Activated CD4-positive, alpha-beta T cell treated with anti-CD3 and anti-CD28 coated beads, Interleukin-2, amount 50 U/mL, for 16 hours (primary cell): ENCODE data around the gene IFI27L2.

Experiments used
- DNase-seq: peaks from one replicate; pipeline ENCODE4 v3.0.0-alpha.2; 2020

IFI27L2 gene

DNA sequence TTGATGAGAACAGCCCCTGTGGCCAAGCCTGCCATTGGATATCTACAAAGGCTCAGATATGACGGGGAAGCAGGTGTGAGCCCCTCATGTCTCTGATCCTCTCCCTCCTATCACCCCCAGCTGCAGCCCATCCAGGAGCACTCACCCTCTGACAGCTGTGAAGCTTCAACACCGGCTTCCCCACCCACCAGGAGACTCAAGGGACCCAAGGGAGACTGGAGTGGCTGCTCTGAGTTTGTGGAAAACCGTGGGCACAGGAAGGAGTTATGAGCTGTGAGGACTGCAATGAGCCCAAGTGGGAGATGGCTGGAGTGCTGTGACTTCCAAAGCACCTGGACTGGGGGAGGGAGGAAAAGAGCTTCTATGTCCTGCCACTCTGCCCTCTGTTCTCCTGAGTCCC, 7.9 kb downstream of the IFI27L2 start:
- no peak for DNase-seq

DNA sequence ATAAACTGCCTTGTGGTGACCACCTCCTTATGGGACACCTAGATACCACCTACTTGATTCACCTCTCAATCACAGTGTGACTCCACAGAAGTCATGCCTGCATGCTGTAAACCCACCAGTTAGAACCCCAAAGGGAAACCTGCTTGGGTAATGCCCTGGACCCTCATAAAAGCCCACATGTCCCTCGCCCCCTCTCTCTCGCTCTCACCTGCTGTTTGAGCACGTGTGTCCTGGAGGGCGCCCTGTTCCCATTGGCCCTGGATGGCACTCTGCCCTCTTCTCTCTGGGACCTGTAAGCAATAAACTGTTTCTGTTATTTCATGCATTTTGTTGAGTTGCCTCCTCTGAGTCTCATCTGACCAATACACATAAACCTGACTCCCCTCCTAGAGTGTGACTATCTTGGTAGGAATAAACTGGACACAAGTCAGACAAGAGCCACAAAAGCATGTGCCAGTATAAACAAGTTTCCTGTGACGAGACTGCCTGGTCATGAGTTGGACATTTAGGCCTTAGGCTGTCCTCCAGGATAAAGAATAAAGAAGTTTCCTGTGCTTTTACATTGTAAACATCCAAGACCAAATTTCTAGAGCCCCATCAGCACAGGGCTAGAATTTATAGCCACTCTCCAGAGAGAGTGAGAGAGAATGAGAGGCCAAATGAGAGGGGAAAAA, 8.6 kb downstream of the IFI27L2 start:
- no peak for DNase-seq

DNA sequence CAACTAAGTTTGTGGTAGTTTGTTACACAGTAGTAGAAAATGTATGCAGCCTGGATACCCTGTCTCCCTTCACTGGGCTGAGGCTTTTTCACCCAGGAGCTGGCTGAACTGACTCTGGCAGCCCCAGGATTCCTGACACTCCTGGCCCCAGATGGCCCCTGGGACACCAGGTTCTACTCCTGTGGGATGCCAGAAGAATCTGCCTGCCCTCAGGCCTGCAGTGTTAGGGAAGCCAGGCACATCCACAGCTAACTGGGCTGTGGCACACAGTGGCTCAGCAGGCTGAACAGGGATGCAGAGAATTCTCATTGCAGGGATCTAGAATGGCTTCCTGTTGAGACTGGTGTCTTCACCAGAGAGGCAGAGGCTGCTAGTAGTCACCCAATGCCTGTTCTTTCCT, 10.3 kb downstream of the IFI27L2 start:
- DNase-seq = no peak

DNA sequence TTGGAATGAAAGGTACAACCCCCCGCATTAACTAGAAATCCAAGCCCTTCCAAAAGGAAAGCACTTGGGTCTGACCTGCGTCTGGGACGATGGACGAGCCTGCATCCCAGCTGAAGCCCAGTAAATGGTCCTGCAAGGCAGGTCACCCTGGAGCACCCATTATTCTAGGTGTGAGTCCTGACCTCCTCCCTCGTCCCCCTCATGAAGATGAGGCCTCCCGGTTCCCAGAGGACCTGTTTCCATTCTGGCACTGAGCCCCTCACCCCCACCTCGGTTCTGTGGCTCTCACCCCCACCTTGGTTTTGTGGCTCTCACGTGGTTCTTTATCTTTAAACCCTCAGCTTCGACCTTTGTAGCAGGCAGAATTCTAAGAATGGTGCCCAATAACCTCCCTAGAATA, 11.5 kb downstream of the IFI27L2 start:
- no peak for DNase-seq

DNA sequence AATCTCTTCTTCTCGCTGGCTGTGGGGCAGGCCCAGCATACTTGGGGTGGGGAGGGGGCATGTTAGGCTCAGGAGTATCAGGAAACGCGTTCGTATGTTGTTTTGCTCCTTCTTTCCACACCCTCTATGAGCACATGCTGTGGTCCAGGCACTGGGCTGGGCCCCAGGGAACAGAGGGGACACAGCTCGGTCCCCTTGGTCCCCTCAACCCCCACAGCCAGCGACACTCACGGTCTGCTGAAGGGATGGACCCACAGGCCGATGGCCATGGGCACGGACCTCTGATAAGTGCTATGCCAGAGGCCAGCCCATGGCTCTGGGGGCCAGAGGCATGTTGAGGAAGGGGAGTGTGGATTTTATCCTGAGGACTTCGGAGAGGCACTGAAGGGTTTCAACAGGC, 12.7 kb downstream of the IFI27L2 start:
- DNase-seq = no peak

DNA sequence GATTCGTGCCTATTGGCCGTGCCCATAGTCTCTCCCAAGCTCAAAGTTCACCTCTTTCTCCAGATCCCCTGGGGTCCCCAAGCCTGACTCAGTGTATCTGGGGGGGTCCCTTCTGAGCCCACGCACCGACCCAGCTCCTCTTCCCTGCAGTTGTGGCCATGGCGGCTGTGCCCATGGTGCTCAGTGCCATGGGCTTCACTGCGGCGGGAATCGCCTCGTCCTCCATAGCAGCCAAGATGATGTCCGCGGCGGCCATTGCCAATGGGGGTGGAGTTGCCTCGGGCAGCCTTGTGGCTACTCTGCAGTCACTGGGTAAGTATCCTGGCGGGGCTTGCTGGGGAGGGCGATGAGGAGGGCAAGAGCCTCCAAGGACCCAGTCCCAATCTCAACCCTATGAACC, 13.8 kb downstream of the IFI27L2 start:
- DNase-seq = no peak

DNA sequence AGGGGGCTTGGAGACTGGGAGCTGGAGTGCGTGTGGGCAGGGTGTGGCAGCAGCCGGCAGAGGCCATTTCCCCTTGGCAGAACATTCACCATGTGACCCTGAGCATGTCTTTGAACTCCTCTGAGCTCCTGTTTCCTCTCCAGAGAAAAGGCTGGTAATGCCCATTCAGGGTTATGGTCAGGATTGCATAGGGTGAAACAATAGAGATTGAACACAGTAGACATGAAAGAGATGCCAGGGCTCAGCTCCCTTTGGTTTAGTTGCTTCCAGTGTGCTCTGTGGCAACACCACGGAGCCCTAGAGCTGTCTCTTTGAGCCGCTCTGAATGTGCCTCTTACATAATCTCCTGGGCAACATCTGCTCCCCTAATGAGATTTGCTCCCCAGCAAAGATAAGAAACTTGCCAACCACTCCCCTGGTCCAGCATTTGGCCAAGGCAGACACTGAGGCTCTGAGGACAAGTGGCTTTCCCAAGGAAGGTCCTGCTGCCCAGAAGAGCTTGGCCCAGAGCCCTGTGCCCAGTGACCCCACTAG, 14.3 kb downstream of the IFI27L2 start:
- no peak for DNase-seq

DNA sequence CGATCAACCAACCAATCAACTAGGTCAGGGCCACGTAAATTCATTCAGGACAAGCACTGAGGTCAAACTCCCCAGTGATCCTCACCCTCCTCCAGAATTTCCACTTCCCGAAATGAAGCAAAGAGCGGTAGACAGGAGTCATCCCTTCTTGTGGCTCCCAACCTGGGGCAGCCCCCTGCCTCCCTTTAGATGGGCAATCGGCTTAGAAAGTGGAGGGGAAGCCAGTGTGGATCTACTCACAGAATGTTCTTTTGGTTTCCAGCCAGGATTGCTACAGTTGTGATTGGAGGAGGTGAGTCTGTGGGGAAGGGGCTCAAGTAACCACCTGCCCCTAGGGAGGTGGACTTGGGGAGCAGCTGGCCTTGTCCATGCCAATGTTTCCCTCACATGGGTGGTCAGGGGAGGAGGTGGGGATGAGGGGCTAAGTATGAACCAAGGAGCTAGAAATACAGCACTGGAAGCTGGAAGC, 14.8 kb downstream of the IFI27L2 start:
- no peak for DNase-seq

DNA sequence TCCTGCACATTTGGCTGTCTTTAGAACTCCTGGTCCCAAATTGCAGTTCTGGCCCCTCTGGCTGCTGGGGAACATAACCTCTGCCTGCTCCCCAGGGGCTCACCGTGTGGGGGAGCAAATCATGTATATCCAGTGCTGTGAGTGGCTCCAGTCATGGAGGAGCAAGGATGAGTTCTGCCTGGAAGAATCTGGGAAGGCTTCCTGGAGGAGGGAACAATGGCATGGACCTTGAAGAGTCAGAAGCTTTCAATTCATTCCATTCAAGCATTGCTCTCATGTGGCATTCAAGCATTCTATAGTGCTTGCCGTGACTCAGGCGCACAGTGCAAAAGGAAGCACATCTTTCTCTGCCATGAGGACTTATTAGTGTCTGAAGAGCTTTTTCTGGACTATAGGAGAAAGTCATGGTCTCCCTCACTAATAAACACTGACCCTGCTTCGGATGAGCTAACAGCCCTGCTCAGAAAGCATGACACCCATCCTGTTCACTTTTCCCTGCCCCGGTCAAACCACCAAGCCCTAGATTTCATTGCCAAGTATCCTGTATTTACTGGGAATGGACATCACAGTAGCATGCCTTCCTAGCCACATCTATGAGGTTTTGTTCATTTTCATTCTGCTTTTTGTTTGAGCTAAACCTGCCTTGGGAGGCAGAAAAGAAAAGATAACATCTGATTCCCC, 15.4 kb downstream of the IFI27L2 start:
- no peak for DNase-seq

DNA sequence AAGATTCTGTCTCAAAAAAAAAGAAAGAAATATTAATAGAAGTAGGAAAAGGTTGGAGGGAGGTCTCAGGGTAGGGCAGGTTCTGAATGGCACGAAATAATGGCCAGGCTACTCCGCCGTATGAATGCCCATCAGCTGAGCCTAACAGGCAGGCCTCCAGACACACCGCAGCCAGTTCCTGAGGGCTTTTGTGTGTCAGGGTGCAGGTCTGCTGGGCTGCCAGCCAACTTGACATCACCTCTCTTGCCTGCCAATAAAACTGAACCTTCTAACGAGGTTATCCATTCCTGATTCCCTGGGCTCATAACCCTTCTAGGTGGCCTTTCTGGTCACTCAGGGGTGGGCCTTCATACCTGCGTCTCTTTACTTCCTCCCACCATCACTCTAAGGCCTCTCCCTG, 15.9 kb downstream of the IFI27L2 start:
- no peak for DNase-seq

DNA sequence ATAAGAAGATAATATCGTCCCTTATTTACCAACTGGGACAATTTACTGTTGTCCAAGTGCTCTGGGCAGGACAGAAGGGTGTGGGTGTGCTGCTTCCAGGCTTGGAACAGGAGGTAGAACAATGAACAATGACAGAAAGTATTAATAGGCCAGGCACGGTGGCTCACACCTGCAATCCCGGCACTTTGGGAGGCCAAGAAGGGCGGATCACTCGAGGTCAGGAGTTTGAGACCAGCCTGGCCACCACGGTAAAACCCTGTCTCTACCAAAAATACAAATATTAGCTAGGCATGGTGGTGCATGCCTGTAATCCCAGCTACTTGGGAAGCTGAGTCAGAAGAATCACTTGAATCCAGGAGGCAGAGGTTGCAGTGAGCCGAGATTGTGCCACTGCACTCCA, 16.3 kb downstream of the IFI27L2 start:
- DNase-seq = no peak

DNA sequence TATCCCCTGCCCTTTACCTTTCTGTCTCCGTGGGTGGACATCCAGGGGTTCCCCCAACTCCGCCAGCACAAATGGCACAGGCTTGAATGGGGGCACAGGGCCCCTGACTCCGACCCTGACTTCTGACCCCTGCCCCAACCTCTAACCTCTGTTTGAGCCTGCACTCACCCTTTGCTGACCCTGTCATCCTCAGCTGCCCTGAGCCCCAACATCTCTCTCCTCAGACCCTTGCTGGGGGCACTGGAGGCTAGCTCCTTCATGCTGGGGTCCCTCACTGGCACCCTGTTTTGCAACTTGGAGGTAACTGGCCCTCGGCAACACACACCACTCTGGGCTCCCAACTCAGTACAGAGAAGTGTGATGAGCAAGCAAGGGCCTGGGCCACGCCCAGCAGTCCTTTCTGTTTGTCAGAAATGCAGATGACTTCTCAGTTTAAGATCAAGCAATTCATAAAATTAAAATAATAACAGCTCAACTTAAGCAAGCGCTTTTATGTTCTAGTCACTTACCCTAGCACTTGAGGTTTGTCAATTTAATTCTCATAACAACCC, 16.8 kb downstream of the IFI27L2 start:
- DNase-seq = no peak

DNA sequence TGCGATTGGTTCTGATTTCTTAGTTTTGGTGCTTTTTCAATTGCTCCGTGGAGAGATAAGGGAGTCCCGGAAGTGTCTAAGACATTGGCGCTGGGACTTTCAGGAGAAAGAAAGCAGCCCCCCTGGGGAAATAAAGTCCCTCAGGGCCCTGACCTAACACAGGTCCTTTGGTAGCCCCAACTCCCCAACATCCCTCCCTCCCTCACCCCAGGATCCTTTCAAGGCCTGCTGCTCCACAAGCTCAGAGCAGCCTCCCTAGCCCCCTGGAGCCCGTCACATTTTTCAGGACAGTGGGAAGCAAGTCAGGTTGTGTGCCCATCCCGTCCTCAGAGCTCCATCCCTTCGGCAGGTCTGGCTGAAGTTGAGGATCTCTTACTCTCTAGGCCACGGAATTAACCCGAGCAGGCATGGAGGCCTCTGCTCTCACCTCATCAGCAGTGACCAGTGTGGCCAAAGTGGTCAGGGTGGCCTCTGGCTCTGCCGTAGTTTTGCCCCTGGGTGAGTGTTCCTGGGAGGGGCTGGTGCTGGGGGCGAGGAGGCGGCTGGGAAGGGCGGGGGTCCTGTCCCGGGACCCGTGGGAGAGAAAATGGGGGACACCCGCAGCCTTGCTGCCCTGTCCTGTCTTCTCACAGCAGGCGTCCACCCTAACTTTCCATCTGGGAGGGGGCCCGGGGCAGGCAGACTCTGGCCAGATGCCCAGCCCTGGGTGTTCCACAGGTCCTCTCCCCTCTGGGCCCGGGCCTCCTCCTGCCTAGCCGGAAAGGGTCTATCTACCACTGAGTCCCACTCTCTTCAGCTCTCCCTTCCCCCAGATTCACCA, 17.9 kb downstream of the IFI27L2 start:
- DNase-seq = no peak

DNA sequence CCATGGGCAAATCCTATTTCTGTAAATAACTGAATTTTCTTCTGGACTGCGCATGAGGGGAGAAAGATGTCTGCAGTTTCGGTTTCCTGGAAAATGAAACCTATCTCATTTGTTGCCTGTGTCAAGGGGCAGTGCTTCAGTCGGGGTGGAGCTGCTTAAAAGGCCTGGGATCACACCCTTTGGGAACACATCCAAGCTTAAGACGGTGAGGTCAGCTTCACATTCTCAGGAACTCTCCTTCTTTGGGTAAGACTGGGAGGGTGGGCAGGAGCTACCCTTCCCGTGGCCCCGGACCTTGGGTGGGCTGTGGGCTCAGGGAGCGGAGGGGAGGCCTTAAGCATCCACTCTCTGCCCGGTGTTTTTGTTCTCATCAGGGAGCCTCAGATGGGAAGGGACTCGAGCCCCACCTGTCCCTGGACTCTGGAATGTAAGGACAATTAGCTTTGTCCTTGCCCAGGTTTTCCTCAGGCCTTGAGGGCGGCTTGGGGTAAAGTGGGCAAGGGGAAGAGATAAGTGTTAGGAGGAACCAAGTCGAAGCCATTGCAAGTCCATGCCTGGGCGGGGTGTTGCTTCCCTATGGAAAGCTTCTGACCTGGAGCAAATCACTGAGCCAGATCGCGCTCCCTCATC, 18.7 kb downstream of the IFI27L2 start, which contains the start of gene IFI27:
TSS of gene IFI27 (plus strand) at position 185 of the 630 bp plus-strand sequence.
- DNase-seq = no peak

DNA sequence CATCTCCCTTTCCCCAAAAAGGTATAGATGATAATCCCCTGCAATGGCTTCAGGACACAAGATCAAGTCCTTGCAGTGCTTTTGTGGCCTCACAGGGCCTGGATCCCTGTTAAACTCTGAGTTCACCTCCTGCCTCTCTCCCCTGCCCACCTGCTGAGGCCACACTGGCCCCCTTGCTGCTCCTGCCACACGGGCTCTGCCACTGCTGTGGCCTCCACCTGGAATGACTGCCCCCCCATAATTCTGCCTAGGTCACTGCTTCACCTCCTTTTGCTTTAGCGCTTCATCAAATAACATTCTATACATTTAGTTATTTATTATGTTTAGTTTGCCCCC, 19.5 kb downstream of the IFI27L2 start:
- DNase-seq = no peak

DNA sequence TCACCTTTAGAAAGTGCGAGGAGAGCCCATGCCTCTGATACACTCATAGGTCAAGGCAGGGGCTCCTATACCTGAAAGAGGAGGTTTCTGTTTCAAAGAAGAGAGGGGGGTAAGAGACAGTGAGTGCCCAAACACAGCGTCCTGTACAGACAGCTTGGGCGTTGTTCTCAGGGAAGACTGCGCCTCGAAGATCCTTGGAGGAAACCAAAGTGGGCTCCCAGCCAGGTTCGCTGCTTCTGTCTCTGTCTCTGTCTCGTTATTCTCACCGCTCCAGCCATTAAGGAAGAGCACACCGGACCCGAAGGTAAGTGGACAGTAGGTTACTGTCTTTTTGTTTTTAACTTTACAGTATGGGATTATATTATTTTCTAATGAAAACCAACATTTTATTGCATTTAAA, 24.7 kb downstream of the IFI27L2 start:
- DNase-seq = no peak

DNA sequence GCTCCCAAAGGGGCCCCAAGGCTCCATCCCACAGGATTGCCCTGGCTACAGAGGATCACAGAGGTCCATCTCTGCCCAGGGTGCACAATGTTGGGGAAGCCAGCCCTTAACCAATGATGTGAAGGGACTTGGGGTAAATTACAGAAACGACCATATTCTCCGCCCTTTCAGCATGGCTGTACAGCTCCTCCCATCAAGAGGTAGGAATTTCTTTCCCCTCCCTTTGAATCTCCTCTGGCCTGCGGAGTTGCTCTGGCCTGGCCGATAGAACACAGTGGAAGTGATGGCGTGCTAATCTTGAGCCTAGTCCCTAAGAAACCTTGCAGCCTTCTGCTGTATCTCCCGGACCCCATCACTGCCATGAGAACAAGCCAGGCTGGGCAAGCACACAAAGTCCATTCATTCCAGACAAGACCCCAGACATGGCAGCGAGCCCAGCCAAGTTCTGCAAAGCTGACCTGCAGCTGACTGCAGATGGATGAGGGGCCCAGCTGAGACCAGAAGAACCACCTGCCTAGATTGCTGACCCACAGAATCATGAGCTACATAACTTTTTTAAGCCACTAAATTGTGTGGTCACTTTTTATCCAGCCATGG, 25.8 kb downstream of the IFI27L2 start:
- DNase-seq = no peak

DNA sequence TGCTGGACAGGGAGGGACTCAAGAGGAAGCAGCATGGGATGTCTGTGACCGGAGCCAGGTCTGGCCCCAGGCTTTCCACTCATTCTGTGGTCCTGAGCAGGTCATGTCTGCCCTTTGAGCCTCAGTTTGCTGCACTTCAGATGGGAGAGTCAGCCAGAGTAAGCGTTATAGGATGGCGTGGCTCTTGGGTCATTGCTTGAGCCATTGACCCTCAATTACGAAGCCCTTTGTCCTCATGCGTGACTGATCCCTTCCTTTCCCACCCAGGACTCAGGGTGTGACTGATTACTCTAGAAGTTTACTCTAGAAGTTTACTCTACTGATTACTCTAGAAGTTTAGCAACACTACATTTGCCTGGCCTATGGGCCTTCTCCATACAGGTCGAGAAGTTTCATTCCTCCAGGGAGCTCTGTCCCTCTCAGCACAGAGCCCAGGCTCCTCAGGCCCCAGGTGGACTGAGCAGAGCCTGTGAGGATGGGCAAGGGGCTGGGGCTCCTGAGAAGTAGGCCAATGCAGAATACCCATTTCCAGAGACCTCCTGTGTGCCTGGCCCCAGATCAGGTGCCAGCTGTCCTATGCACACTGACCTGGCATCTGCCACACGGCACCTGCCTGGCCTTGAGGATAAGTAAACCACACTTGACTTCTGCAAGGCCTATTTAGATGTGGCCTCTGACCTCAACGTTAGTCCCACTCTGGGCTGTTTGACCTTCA, 26.5 kb downstream of the IFI27L2 start:
- DNase-seq = no peak

DNA sequence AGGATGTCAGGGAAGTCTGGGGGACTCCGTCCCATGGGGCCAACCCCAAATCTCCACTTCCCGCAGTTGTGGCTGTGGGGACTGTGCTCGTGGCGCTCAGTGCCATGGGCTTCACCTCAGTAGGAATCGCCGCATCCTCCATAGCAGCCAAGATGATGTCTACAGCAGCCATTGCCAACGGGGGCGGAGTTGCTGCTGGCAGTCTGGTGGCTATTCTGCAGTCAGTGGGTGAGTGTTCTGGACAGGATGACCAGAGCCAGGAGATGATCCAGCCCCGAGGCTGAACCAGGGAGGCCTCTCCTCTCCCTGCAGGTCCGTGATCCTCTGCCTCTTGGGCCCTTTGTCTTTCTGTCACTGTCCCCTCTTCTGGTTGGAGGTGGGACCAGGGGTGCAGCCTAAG, 27.7 kb downstream of the IFI27L2 start:
- DNase-seq = no peak

DNA sequence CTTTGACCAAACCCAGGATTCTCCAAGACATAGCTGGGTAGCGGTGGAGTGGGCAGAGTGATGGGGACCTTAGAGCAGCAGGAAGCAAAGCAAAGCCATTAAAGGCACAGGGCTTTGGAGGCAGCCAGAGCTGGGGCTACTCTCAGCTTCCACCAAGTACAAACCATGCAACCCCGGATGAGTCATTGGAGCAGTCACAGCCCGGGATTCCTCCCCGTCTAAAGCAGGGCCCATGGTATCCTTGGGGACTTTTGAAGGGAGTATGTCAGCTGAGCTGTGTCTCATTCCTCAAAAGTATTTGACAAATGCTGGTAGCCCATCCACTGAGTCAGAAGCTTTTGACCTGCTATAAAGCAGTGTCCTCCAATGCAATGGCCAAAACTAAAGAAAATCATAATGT, 28.6 kb downstream of the IFI27L2 start:
- no peak for DNase-seq

DNA sequence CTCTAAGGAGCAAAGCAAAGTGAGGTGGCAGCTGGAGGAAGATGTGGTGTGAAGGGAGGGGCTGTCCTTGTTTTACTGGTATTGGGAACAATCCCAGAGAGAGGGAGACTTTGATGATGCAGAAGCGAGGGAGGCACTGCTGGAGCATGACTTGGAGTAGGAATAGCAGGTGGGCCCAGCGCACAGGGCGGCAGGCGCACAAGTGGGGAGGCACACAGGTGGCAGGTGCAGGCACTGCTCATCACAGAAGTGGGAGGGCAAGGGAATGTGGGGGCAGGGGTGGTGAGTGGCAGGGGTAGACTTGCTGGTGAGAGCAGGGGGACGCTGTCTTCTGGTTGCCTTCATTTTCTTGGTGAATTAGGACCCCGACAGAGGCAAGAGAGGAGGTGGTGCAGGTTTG, 30.4 kb downstream of the IFI27L2 start:
- DNase-seq = no peak
